HepG2 (cell line): ENCODE results near the gene NTN5. TPM values are rescaled to one million over a fixed set of nuclear protein-coding genes. Genes with fewer than 3 reads are reported as not detected.

Source experiments
- ATAC-seq: fragments of 200-7000 bp; cut with Tn5 transposase; 3 replicates; pipeline ENCODE4 v1.9.1; 2020; ENCODE audit warnings: mild to moderate bottlenecking, moderate library complexity
- BruUV-seq: library from RNA; stranded (reverse); fragments of 400-500 nt; replicated peaks from 2 replicates; lab custom pipeline; 2021; lab: Mats Ljungman, UMichigan
- CTCF ChIA-PET: fragments of 300-600 bp; formaldehyde crosslinking; extraction: SDS; loops from one replicate; lab custom pipeline; 2021; ENCODE audit warnings: low total read pairs, inconsistent platforms, low intra/inter-chr PET ratio; lab: Yijun Ruan, JAX
- POLR2A ChIA-PET: fragments of 350-600 bp; sonication (Branson Sonifier 250); formaldehyde crosslinking; loops from one replicate; lab custom pipeline; 2020; ENCODE audit warnings: antibody characterized with exemption, inconsistent platforms; lab: Yijun Ruan, JAX
- DNase-seq: peaks from one replicate; pipeline ENCODE4 v3.0.0-alpha.2; 2015; ENCODE audit warnings: low spot score
- FAIRE-seq: peaks from 3 replicates; lab custom pipeline; 2011; peaks lifted over from hg19 to GRCh38; lab: Jason Lieb, UNC
- H2AFZ ChIP-seq: one replicate; pipeline ENCODE4 v1.6.1; 2011; ENCODE audit warnings: low read length, inconsistent platforms
- H3K27ac ChIP-seq: fragments of 300-600 bp; 3 replicates; pipeline ENCODE4 v1.8.0; 2011; ENCODE audit warnings: mixed run types, mild to moderate bottlenecking, mixed read lengths, low read length, inconsistent platforms; ENCODE audit not compliant: insufficient read depth; ENCODE audit errors: extremely low read length
- H3K27me3 ChIP-seq, 2 experiments: fragments of 200-600 bp in 1 of 2; 2 replicates in 1 of 2; 3 replicates in 1 of 2; pipeline versions ENCODE4 v1.6.0 to v1.8.0; 2011; ENCODE audit warnings: low read length in 2 of 2, mild to moderate bottlenecking in 2 of 2, moderate library complexity in 2 of 2, inconsistent platforms in 1 of 2; ENCODE audit not compliant: insufficient read depth in 2 of 2, control insufficient read depth in 1 of 2
- H3K36me3 ChIP-seq, 2 experiments: fragments of 200-600 bp in 1 of 2; replicated peaks in 1 of 2; 2 replicates in 1 of 2; 3 replicates in 1 of 2; pipeline versions ENCODE4 v1.5.1 to v1.8.0; 2011; ENCODE audit warnings: low read length in 2 of 2, inconsistent platforms in 1 of 2; ENCODE audit not compliant: insufficient read depth in 2 of 2, control insufficient read depth in 1 of 2
- H3K4me1 ChIP-seq: 2 replicates; pipeline ENCODE4 v1.5.1; 2012; ENCODE audit warnings: low read length, inconsistent platforms; ENCODE audit not compliant: insufficient read depth
- H3K4me2 ChIP-seq: 2 replicates; pipeline ENCODE4 v1.6.0; 2011; ENCODE audit warnings: low read depth, low read length, inconsistent platforms
- H3K4me3 ChIP-seq, 3 experiments: fragments of 200-600 bp in 1 of 3; sonication (generic), shearing (Covaris generic) in 1 of 3; replicated peaks in 1 of 3; 2 replicates each; pipeline ENCODE4 v1.5.1; 2011 to 2016; ENCODE audit warnings: low read length in 3 of 3, inconsistent platforms in 2 of 3, low read depth in 2 of 3, mild to moderate bottlenecking in 2 of 3, control low read depth in 1 of 3, mixed read lengths in 1 of 3; ENCODE audit not compliant: insufficient read depth in 1 of 3
- H3K79me2 ChIP-seq: one replicate; pipeline ENCODE4 v1.6.1; 2011; ENCODE audit warnings: low read length, inconsistent platforms; ENCODE audit not compliant: insufficient read depth
- H3K9ac ChIP-seq: 2 replicates; pipeline ENCODE4 v1.6.0; 2011; ENCODE audit warnings: mild to moderate bottlenecking, low read depth, low read length, inconsistent platforms; ENCODE audit not compliant: insufficient read depth
- H3K9me3 ChIP-seq: 2 replicates; pipeline ENCODE4 v1.5.1; 2012; ENCODE audit warnings: mild to moderate bottlenecking, low read length
- H4K20me1 ChIP-seq: 2 replicates; pipeline ENCODE4 v1.6.0; 2011; ENCODE audit warnings: inconsistent platforms, mild to moderate bottlenecking, low read length, moderate library complexity; ENCODE audit not compliant: insufficient read depth
- CREB1 ChIP-seq, 2 experiments: fragments of 450-650 bp in 1 of 2; IDR thresholded peaks; 2 replicates each; pipeline ENCODE4 v1.6.1; 2016 to 2017; ENCODE audit warnings: control low read depth in 1 of 2, mild to moderate bottlenecking in 1 of 2, missing compliant biosample characterization in 1 of 2, missing genetic modification characterization in 1 of 2
- ERF ChIP-seq: IDR thresholded peaks from 2 replicates; pipeline ENCODE4 v1.6.1; 2018; ENCODE audit warnings: missing biosample characterization, missing genetic modification reagents
- NFKBIZ ChIP-seq: IDR thresholded peaks from 2 replicates; pipeline ENCODE4 v1.6.1; 2018; ENCODE audit warnings: missing genetic modification reagents, missing compliant biosample characterization
- NFYB ChIP-seq: sonication (generic); formaldehyde crosslinking; IDR thresholded peaks from 2 replicates; pipeline ENCODE4 v1.4.0; 2020; ENCODE audit warnings: missing genetic modification reagents
- PHF21A ChIP-seq: sonication (generic); formaldehyde crosslinking; IDR thresholded peaks from 2 replicates; pipeline ENCODE4 v1.5.0; 2020; ENCODE audit warnings: mild to moderate bottlenecking, missing genetic modification reagents
- PHF8 ChIP-seq: sonication (generic); formaldehyde crosslinking; IDR thresholded peaks from 2 replicates; pipeline ENCODE4 v1.5.0; 2020; ENCODE audit warnings: missing genetic modification reagents
- POLR2AphosphoS5 ChIP-seq: IDR thresholded peaks from 2 replicates; pipeline ENCODE4 v1.6.1; 2012; ENCODE audit warnings: low read depth, low read length
- POLR2G ChIP-seq: fragments of 200-400 bp; formaldehyde crosslinking; IDR thresholded peaks from 2 replicates; pipeline ENCODE4 v1.6.1; 2018; ENCODE audit warnings: mild to moderate bottlenecking, low read depth, low read length, moderate library complexity
- PPARG ChIP-seq: conservative IDR thresholded peaks from 2 replicates; pipeline ENCODE4 v1.6.1; 2016; ENCODE audit warnings: missing biosample characterization, missing genetic modification reagents
- SAP130 ChIP-seq: IDR thresholded peaks from 2 replicates; pipeline ENCODE4 v1.6.1; 2016; ENCODE audit warnings: low read depth
- SRSF1 ChIP-seq: fragments of 200-400 bp; formaldehyde crosslinking; optimal IDR thresholded peaks from 2 replicates; pipeline ENCODE3; 2017; ENCODE audit warnings: mild to moderate bottlenecking, low read depth, low read length, moderate library complexity
- SRSF4 ChIP-seq: fragments of 200-400 bp; formaldehyde crosslinking; IDR thresholded peaks from one replicate; pipeline ENCODE4 v1.6.1; 2018; ENCODE audit warnings: mild to moderate bottlenecking, low read depth, low read length, moderate library complexity; ENCODE audit not compliant: poor library complexity, severe bottlenecking
- STAG1 ChIP-seq: sonication (generic); formaldehyde crosslinking; IDR thresholded peaks from 2 replicates; pipeline ENCODE4 v1.4.0; 2020; ENCODE audit warnings: missing genetic modification reagents
- ZBTB1 ChIP-seq: sonication (generic); formaldehyde crosslinking; IDR thresholded peaks from 2 replicates; pipeline ENCODE4 v1.4.0; 2020; ENCODE audit warnings: missing genetic modification reagents, borderline replicate concordance
- ZNF713 ChIP-seq: sonication (generic); formaldehyde crosslinking; IDR thresholded peaks from 2 replicates; pipeline ENCODE4 v1.4.0; 2020; ENCODE audit warnings: mild to moderate bottlenecking, missing genetic modification reagents
- WGBS: methylation state at CpG from one replicate; pipeline ENCODE4 v1.1.6; 2017; ENCODE audit warnings: low lambda C conversion rate; 5-methylcytosine and 5-hydroxymethylcytosine counted together
- in situ Hi-C: cut with HindIII; loops from 2 replicates; pipeline ENCODE4 v1.10.0; 2017; ENCODE audit warnings: low pct_unique_long_range_greater_than_20kb; ENCODE audit not compliant: extremely low pct_ligation_motif_present
- intact Hi-C: fragments of 100-400 bp; cut with micrococcal nuclease; formaldehyde crosslinking; loops from one replicate; pipeline ENCODE4 v1.10.0; 2022; ENCODE audit not compliant: unreplicated experiment
- polyA plus RNA-seq, 8 experiments: library from polyadenylated mRNA; depleted of rRNA in 3 of 8; stranded (reverse) in 7 of 8; unstranded in 1 of 8; fragments of >200 nt; fragmentation: Illumina TruSeq in 4 of 8; extraction: Trizol in 4 of 8; gene quantifications; 2 replicates each; pipeline versions ENCODE4 v1.2.1 to v1.2.3, GENCODE V29; 2011 to 2016; ENCODE audit warnings: low read depth in 4 of 8, missing spikeins in 1 of 8, mixed read lengths in 1 of 8; ENCODE audit not compliant: insufficient read depth in 1 of 8
- total RNA-seq, 5 experiments: library from RNA; depleted of rRNA; stranded (reverse); fragments of >200 nt; fragmentation: Illumina TruSeq; extraction: Trizol; gene quantifications; 2 replicates each; pipeline ENCODE4 v1.2.3, GENCODE V29; 2016; ENCODE audit warnings: low read depth in 1 of 5
- TF ChIP-seq, protein P1 (sequence below): sonication (generic); formaldehyde crosslinking; IDR thresholded peaks from 2 replicates; pipeline ENCODE4 v1.4.0; 2020; ENCODE audit warnings: missing genetic modification reagents, borderline replicate concordance
- TF ChIP-seq, protein P2 (sequence below): sonication (generic); formaldehyde crosslinking; IDR thresholded peaks from 2 replicates; pipeline ENCODE4 v1.5.0; 2020; ENCODE audit warnings: mild to moderate bottlenecking, missing genetic modification reagents

The NTN5 gene
- total and polyA plus RNA-seq, 2 of the 13 experiments (the other 11 are each of a cell fraction or from before 2014, with no cell fraction given): 0.05 TPM; not detected in 1

DNA sequence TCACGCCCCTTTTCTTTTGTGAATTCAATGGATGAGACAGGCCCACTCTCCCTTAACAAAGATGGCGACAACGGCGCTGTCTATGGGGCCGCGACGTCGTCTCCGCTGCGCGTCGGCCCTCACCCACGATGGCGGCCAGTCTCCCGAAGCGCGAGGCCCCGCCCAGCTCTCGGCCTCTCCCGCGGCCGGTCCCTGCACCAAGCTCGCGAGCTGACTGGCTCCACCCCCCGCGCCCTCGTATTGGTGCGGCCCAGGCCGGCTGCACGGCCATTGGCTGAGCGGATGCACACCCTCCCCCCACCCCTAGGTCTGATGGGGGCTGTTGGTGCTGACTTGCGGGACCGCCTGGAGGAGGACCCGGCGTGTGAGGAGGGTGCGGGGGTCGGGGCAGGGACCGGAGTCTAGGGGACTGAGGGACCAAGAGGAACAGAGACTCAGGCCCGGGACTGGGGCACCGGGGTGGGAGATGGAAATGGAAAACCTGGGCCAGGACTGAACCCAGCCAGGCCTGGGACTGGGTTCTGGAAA is 48.7 kb downstream of the NTN5 start (continued):
- TF ChIP-seq STAG1: no peak
- TF ChIP-seq SRSF1: peak; percentile 72
- peak; percentile 84 for TF ChIP-seq NFYB
- peak; percentile 50; the same call in 1 of the 2 replicates for TF ChIP-seq PHF21A (CRISPR knock-in tag)
- peak; percentile 74 for TF ChIP-seq SAP130 (CRISPR knock-in tag)
- peak; percentile 51; the same call in 1 of the 2 replicates for TF ChIP-seq ERF (CRISPR knock-in tag)

DNA sequence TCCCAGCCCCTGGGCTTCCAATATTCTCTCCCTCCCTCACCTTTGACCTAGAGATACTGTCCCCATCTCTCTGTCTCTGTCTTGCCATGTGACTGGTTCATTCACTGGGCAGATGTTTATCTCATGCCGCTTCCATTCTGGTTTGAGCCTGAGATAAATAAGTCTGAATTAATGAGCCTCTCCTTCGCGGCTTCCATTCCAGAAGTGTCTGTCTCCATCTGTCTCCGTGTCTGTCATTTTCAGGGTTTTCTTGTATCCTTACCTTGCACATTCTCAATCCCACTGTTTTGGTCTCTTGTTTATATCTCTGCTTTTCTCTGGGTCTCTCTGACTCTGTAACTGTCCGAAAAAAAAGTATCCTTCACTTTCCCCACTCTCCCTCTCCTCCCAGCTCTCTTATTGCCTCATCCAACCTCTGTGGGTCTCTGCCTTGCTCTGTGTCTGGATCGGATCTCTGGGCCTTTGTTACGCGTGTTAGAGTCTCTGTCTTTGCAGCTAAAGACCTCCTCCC is 49.2 kb downstream of the NTN5 start:
- H4K20me1 ChIP-seq: no peaks in the 10 kb centered on the region
- intact Hi-C loops: no loop called here
- H3K27me3 ChIP-seq: no peaks in the 10 kb centered on the region; a peak in 1 of 5 replicates
- H3K9ac ChIP-seq: peak overlapping the region; percentile 66
- WGBS: 75% methylated on average over 8 of the region's 8 CpGs
- H3K4me3 ChIP-seq: peak overlapping the region; percentile 34 to 60 (median 42); a peak in 3 of 6 replicates
- BruUV-seq: no TSS peak
- peaks cover 49% of the 10 kb centered on the region for H3K4me1 ChIP-seq
- POLR2A ChIA-PET: interaction anchor here (0.9 to 1.8 kb wide), 3 partner anchors 11 to 55 kb away, joined by 3 to 15 read pairs (median 3); no protein-coding TSS in a partner anchor
- CTCF ChIA-PET: no interaction called here
- H3K27ac ChIP-seq: peak overlapping the region; percentile 73
- H3K36me3 ChIP-seq: no peaks in the 10 kb centered on the region
- H2AFZ ChIP-seq: no peak overlapping the region
- peaks cover 8% of the 10 kb centered on the region for H3K79me2 ChIP-seq
- FAIRE-seq (no peak), DNase-seq (no peak), ATAC-seq (no peak)
- peak overlapping the region; percentile 70 for H3K4me2 ChIP-seq
- no peaks in the 10 kb centered on the region for H3K9me3 ChIP-seq
- in situ Hi-C loops: no loop called here
- TF ChIP-seq NFKBIZ (CRISPR knock-in tag) (no peak), ZBTB1 (CRISPR knock-in tag) (no peak), PPARG (CRISPR knock-in tag) (0 out of 2 replicates have a peak, but pooled peaks have one; percentile 14), POLR2AphosphoS5 (0 out of 2 replicates have a peak, but pooled peaks have one; percentile 18), PHF8 (CRISPR knock-in tag) (peak; percentile 26; the same call in 1 of the 2 replicates), ZNF713 (CRISPR knock-in tag) (no peak), CREB1 (IDR thresholded peaks at IDR 0.05) (no peak), CREB1 (CRISPR knock-in tag; IDR thresholded peaks at IDR 0.05) (no peak), SRSF4 (no peak), POLR2G (peak; percentile 37; the same call in 1 of the 2 replicates)
- TF ChIP-seq, protein P1, sequence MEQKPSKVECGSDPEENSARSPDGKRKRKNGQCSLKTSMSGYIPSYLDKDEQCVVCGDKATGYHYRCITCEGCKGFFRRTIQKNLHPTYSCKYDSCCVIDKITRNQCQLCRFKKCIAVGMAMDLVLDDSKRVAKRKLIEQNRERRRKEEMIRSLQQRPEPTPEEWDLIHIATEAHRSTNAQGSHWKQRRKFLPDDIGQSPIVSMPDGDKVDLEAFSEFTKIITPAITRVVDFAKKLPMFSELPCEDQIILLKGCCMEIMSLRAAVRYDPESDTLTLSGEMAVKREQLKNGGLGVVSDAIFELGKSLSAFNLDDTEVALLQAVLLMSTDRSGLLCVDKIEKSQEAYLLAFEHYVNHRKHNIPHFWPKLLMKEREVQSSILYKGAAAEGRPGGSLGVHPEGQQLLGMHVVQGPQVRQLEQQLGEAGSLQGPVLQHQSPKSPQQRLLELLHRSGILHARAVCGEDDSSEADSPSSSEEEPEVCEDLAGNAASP: no peak
- TF ChIP-seq, protein P2, sequence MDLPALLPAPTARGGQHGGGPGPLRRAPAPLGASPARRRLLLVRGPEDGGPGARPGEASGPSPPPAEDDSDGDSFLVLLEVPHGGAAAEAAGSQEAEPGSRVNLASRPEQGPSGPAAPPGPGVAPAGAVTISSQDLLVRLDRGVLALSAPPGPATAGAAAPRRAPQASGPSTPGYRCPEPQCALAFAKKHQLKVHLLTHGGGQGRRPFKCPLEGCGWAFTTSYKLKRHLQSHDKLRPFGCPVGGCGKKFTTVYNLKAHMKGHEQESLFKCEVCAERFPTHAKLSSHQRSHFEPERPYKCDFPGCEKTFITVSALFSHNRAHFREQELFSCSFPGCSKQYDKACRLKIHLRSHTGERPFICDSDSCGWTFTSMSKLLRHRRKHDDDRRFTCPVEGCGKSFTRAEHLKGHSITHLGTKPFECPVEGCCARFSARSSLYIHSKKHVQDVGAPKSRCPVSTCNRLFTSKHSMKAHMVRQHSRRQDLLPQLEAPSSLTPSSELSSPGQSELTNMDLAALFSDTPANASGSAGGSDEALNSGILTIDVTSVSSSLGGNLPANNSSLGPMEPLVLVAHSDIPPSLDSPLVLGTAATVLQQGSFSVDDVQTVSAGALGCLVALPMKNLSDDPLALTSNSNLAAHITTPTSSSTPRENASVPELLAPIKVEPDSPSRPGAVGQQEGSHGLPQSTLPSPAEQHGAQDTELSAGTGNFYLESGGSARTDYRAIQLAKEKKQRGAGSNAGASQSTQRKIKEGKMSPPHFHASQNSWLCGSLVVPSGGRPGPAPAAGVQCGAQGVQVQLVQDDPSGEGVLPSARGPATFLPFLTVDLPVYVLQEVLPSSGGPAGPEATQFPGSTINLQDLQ (CRISPR knock-in tag): no peak
